HG03135 (cell line): ENCODE measurements around the gene CDK5RAP1.

Experiments used
- ATAC-seq: cut with Tn5 transposase; IDR thresholded peaks from one replicate; pipeline ENCODE4 v1.9.1; 2021; ENCODE audit warnings: mild to moderate bottlenecking, moderate library complexity; ENCODE audit not compliant: unreplicated experiment

The CDK5RAP1 gene

DNA sequence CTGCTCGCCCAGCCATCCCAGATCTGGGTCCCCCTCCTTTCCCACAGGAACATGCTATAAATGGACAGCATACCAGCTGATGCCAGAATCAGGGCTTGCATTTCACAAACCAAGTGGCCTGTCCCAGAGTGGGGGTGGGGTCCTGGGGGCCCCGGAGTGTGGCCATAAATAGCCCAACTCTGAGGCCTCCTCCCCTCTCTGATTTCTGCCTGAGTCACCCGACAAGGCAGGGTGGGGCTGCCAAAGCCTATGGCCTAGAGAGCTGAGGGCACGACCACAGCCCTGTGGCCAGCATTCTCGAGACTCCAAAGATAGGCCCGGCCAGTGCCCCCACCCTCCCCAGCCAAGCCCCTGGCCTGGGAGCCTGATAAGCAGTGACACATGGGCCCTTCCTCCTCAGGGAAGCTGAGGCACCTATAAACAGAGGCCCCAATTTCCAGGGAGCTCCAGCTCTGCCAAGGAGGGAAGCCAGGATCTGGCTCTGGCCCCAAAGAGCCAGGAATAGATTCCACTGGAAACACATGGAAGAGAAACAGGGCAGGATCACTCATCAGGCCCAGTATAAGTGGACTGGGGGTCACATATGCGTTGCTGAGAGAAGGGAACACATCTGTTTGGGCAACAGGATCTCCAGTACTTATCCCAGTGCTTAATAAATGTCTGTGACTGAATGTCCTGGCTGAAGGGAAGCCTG lies 22.0 kb upstream of the CDK5RAP1 start:
- ATAC-seq: no peak

- ATAC-seq: no peak
These were observed 18.0 kb upstream of the CDK5RAP1 start for GRCh38 chr20:33419140-33419974.

GRCh38 chr20:33418033-33418432 lies 16.7 kb upstream of the CDK5RAP1 start:
- ATAC-seq: no peak

GRCh38 chr20:33415948-33416347 lies 14.6 kb upstream of the CDK5RAP1 start:
- ATAC-seq: no peak

- ATAC-seq: no peak
These were observed 11.1 kb upstream of the CDK5RAP1 start for GRCh38 chr20:33412484-33412838.

GRCh38 chr20:33411711-33412483 lies 10.6 kb upstream of the CDK5RAP1 start:
- no peak for ATAC-seq

- ATAC-seq: no peak
These were observed 9.9 kb upstream of the CDK5RAP1 start for GRCh38 chr20:33411242-33411641.

GRCh38 chr20:33410081-33410742 lies 8.9 kb upstream of the CDK5RAP1 start:
- ATAC-seq: no peak

- ATAC-seq: no peak
These were observed 7.7 kb upstream of the CDK5RAP1 start for GRCh38 chr20:33408716-33409654.

DNA sequence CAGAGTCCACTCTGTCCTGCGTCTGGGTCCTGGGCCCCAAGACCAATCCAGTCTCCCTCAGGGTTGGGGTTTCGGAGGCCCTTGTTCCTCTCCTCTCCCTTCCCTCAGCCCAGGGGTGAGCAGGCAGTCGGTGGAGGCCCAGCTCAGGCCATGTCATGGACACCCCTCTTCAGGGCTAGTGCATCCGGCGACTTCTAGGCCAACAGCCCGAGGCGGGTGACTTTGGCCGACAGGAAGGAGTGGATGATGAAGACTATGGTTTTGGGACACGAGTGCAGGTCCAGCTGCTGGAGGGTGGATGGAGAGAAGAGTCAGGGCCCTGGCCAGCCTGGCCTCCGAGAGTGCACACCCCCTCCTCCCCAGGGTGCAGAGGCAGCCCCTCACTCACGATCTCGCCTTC lies 7.0 kb upstream of the CDK5RAP1 start:
- ATAC-seq: no peak

DNA sequence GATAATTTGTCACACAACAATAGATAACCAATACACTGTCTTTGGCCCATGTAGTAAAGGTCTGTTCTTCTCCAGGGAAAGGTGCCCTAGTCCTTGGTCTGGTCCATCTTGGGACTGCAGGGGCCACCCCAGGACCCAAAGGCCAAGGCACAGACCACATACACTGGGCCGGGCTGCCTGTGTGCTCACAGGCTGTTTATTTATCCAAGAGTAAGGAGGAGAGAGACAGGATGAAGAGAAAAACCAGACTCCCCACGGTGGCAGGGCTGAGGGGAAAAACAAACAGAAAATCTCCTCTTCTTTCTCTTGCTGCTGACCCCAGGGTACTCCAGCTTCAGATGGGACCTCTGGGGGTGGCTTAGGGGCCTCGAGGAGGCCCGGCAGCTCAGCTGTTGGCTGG lies 6.5 kb upstream of the CDK5RAP1 start:
- no peak for ATAC-seq

DNA sequence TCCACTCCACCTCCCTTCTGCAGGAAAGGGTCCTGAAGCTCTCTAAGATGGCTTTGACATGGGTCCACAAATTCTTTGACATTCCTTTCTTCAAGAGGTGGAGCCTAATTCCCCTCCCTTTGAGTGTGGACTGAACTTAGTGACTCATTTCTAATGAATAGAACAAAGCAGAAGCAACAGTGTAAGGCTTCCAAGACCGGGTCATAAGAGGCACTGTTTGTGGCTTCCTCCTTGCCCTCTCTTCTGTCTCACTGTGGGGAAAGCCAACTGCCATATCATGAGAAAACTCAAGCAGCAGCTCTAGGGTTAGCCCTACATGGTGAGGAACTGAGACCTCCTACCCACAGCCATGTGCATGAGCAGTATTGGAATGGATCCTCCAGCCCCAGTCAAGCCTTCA lies 5.9 kb upstream of the CDK5RAP1 start:
- no peak for ATAC-seq

DNA sequence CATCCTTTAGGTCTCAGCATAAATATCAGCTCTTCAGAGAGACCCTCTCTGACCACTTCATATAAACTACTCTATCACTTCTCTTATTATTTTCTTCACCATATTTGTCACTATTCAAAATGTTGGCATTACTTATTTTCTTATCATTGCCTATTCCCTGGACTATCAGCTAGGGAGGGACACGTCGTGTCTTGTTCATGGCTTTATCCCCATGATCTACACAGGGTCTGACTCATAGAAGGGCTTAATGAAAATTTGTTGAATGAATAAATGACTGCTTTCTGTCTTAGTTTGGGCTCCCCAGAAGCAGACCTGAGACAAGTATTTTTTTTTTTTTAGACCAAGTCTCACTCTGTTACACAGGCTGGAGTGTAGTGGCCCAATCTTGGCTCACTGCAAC lies 3.0 kb upstream of the CDK5RAP1 start:
- ATAC-seq: no peak

DNA sequence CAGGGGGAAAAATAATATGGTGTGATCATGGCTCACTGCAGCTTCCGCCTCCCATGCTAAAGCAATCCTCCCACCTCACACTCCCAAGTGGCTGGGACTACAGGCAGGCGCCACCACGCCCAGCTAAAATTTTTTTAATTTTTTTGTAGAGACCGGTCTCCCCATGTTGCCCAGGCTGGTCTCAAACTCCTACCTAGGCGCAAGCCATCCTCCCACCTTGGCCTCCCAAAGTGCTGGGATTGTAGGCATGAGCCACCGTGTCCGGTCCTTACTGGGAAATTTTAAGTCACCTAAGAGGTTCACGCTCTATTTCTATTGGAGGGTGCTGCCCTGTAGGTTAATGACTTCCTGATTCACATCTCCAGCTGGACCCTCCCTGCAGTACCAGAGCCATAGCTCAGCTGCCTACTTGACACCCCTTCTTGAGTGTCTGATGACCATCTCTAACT lies 626 bp upstream of the CDK5RAP1 start:
- ATAC-seq: no peak

GRCh38 chr20:33400812-33401183 lies 521 bp downstream of the CDK5RAP1 start:
- peak; percentile 26 for ATAC-seq

- ATAC-seq: no peak
These were observed 1.4 kb downstream of the CDK5RAP1 start for GRCh38 chr20:33399924-33400323.

- ATAC-seq: no peak
These were observed 6.6 kb downstream of the CDK5RAP1 start for GRCh38 chr20:33394718-33395117.

GRCh38 chr20:33393609-33394008 lies 7.7 kb downstream of the CDK5RAP1 start:
- ATAC-seq: no peak

GRCh38 chr20:33391722-33392415 lies 9.4 kb downstream of the CDK5RAP1 start:
- ATAC-seq: no peak
